ENCODE results near the gene SEPTIN5.
"Not testable (repeated sequence)": the region's sequence is repeated elsewhere in the genome, so short reads cannot be mapped to it uniquely, and the experiment has no call there.

The SEPTIN5 gene

GRCh38 chr22:19721330-19722177 lies 7.3 kb downstream of the SEPTIN5 start:
- no peak for DNase-seq

- no peak for DNase-seq
These were observed 8.1 kb downstream of the SEPTIN5 start for GRCh38 chr22:19722178-19722981.

GRCh38 chr22:19722982-19723231 lies 8.6 kb downstream of the SEPTIN5 start:
- DNase-seq: no peak

GRCh38 chr22:19723232-19723982 lies 9.1 kb downstream of the SEPTIN5 start, which contains the start of gene GP1BB:
TSS of gene GP1BB (plus strand) at chr22:19723539. CDS start at chr22:19723570, 31 bp downstream.
- DNase-seq: no peak

GRCh38 chr22:19723983-19724827 lies 9.9 kb downstream of the SEPTIN5 start:
- no peak for DNase-seq

DNA sequence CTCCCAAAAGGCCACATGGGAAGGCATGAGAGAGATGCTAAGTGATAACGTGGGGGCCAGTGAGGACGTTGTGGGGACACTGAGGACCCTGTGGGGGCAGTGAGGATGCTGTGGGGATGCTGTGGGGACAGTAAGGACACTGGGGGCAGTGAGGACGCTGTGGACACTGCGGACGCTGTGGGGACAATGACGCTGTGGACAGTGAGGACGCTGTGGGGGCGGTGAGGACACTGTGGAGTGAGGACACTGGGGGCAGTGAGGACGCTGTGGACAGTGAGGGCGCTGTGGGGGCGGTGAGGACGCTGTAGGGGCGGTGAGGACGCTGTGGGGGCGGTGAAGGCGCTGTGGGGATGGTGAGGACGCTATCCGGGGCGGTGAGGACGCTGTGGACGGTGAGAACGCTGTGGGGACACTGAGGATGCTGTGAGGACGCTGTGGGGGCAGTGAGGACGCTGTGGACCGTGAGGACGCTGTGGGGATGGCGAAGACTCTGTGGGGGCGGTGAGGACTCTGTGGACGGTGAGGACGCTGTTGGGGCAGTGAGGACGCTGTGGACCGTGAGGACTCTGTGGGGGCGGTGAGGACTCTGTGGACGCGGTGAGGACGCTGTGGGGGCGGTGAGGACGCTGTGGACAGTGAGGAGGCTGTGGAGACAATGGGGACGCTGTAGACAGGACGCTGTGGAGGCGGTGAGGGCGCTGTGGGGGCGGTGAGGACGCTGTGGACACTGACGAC lies 10.8 kb downstream of the SEPTIN5 start:
- no peak for DNase-seq

- DNase-seq: not testable (repeated sequence)
These were observed 11.9 kb downstream of the SEPTIN5 start for GRCh38 chr22:19726064-19726788.

DNA sequence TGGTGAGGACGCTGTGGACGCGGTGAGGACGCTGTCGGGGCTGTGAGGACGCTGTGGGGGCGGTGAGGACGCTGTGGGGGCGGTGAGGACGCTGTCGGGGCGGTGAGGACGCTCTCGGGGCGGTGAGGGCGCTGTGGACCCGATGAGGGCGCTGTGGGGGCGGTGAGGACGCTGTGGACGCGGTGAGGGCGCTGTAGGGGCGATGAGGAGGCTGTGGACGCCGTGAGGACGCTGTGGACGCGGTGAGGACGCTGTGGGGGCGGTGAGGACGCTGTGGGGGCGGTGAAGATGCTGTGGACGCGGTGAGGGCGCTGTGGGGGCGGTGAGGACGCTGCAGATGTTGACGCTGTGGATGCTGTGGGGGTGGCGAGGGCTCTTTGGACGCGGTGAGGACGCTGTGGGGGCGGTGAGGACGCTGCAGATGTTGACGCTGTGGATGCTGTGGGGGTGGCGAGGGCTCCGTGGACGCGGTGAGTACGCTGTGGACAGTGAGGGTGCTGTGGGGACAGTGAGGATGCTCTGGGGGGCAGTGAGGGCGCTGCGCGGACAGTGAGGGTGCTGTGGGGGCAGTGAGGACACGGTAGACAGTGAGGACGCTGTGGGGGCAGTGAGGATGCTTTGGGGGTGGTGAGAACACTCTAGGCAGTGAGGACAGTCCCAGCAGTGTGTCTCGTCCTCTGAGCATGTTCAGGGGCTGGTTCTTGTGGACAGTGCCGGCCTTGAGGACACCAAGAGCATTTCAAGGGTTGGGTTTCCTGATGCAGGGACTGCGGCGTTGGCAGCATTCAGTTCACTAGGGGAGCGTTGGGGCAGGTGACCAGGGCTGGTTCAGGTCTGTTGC lies 13.2 kb downstream of the SEPTIN5 start:
- no peak for DNase-seq

- no peak for DNase-seq
These were observed 14.0 kb downstream of the SEPTIN5 start for GRCh38 chr22:19728271-19728670.

GRCh38 chr22:19728836-19729235 lies 14.5 kb downstream of the SEPTIN5 start:
- DNase-seq: no peak

- no peak for DNase-seq
These were observed 15.2 kb downstream of the SEPTIN5 start for GRCh38 chr22:19729507-19729906.

DNA sequence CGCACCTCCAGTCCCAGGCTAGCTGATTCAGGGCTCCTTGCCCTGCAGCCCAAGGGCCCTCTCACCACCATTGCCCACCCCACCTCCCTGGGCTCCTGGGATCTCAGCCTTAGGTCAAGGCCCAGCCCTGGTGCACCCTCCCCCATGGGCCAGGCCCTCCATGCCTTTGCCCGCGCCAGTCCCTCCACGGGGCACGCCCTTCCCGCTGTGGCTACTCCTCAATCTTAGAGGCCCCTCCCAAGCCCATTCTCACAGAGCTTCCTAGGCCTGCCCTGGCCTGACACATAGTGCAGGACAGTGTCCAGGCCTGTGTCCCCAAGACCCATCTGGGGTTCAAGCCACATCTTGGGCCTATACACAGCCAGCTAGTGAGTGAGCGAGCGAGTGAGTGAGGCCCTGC lies 15.9 kb downstream of the SEPTIN5 start:
- no peak for DNase-seq

DNA sequence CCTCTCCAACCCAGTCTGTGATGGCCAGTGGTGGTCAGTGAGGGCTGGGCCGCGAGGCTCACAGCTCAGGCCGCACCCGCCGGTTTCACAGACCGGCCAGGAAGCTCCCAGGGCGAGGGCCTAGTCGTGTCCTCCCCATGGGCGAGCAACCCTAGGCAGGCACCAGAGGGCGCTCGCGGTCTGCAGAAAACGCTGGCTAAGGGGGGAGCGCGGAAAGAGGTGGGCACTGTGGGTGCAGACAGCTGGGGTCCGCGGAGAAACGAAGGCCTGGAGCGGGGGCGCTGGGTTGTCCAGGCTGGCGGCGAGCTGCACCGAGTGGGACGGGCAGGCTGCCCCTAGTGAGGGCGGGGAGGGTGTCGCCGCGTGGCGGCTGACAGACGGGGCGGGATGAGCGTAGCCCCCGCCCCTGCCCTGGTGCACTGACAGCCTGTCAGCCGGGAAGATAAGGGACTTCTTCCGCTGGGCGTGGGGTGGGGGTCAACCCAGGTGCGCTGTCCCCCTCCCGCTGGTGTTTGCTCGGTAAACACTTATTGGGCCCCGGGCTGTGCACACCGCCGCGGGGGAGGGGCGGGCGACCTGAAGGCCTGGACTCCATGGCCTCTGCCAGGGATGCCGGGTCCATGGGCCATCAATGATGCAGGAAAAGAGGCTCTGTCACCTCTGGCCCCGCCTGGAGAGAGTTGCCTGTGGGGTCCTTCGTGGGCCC lies 16.5 kb downstream of the SEPTIN5 start:
- peak; percentile 53 for DNase-seq

DNA sequence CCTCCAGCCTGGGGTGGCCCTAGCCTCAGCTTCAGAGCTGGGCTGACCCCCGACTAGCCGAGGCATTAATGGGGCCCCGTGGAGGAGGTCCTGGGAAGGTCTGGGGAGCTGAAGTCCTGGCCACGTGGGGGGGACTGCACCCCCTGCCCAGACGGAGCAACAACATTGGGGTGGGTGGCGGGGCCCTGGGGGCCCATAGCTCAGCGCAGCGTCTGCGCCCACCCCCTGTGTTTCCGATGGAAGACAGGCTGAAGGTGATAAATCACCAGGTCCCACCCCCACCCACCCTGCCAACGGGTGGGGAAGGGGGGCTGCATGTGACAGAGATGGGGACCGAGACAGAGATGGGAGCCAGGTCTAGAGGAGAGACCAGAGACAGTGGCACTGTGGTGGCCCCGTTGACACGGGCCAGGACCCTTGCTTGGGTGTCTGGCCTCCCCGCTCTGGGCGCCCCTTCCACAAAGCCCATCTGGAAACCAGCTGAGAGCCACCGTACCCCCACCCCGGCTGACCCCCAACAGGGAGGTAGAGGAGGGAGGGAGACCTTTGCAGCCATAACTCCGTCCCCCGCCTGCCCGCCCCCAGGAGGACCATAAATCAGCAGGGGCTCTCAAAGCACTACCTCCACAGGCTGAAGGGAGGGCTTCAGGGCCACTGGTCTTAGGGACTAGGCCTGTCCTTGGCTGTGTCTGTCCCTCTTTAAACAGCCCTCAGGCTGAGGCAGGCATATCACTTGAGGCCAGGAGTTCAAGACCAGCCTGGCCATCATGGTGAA lies 17.2 kb downstream of the SEPTIN5 start:
- DNase-seq: no peak

GRCh38 chr22:19732403-19733113 lies 18.3 kb downstream of the SEPTIN5 start:
- no peak for DNase-seq

DNA sequence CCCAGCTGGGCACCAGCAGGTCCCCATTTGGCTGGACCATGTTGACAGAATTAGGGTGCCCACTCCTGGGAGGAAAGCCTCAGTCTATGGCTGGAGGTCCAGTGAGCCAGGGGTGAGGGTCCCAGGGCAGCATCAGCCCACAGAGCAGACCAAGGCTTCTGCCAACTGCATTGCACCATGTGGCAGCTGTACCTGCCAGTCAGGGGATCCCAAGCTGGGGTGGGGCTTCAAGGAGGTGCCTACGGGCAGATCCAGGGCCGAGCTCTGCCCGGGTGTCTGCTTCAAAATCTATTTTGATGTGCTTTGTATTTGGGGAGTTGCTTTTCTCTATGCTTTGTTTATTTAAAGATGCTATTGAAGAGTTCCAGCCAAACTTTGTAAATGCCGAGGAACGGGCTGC lies 19.5 kb downstream of the SEPTIN5 start:
- no peak for DNase-seq

GRCh38 chr22:19734163-19734562 lies 19.9 kb downstream of the SEPTIN5 start:
- DNase-seq: no peak

DNA sequence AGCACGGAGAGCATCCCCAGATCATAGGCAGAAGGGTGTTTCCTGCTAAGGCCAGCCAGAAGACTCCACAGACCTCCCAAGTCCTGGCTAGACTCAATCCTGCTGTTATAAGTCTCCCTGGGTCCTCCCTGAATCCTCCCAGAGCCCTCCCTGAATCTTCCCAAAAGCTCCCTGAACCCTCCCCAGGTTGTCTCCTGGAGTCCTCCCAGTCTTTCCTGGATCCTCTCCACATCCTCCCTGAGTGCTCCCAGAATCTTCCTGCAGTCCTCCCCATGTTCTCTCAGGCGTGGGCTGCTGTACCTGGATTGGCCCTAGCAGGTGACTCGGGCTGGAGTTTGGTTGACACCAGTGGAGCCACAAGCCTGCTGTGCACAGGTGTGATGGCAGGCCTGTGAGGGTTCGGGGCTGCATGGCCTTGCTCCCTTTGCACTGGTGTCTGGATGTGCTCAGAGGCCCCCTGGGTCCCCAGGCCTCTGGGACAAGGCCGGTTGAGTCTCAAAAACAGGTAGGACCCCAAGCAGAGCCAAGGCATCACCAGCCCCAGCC lies 20.6 kb downstream of the SEPTIN5 start:
- no peak for DNase-seq
